ENCODE results near the gene ATN1.
"Not testable (repeated sequence)": the region's sequence is repeated elsewhere in the genome, so short reads cannot be mapped to it uniquely, and the experiment has no call there.

Gene ATN1, protein sequence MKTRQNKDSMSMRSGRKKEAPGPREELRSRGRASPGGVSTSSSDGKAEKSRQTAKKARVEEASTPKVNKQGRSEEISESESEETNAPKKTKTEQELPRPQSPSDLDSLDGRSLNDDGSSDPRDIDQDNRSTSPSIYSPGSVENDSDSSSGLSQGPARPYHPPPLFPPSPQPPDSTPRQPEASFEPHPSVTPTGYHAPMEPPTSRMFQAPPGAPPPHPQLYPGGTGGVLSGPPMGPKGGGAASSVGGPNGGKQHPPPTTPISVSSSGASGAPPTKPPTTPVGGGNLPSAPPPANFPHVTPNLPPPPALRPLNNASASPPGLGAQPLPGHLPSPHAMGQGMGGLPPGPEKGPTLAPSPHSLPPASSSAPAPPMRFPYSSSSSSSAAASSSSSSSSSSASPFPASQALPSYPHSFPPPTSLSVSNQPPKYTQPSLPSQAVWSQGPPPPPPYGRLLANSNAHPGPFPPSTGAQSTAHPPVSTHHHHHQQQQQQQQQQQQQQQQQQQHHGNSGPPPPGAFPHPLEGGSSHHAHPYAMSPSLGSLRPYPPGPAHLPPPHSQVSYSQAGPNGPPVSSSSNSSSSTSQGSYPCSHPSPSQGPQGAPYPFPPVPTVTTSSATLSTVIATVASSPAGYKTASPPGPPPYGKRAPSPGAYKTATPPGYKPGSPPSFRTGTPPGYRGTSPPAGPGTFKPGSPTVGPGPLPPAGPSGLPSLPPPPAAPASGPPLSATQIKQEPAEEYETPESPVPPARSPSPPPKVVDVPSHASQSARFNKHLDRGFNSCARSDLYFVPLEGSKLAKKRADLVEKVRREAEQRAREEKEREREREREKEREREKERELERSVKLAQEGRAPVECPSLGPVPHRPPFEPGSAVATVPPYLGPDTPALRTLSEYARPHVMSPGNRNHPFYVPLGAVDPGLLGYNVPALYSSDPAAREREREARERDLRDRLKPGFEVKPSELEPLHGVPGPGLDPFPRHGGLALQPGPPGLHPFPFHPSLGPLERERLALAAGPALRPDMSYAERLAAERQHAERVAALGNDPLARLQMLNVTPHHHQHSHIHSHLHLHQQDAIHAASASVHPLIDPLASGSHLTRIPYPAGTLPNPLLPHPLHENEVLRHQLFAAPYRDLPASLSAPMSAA (N-terminal part only)

DNA sequence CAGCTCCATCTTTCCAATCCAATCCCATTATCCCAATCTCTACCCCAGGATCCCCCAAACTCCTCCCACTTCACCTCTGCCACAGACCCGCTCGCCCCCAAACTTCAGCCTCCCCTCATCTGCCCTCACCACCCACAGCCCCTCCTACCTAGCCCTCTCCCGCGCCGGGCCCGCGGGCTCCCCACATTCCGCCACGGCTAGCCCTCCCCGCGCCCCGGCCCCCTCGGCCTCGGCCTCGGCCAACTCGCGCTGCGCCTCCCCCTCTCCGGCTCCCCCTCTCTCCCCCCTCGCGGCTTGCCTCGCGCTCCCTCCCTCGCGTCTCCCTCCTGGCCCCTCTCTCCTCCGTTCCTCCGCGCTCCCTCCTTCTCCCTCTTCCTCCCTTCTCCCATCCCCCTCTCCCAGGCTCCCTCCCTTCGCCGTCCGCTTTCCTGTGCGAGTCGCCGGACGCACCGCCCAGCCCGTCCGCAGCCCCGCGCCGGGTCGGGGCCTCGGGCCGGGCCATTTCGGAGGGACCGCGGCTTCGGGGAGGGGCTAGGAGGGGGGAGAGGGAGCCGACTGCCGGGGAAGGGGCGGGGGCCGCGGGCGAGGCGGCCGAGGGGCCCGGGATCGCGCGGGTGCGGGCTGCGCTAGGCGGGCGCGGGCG lies at the start of gene ATN1:
Gene ATN1 (plus strand): TSS at position 581 of the 643 bp plus-strand sequence. CDS start 6,043 bp downstream, outside the sequence.
- DNase-seq = no peak

DNA sequence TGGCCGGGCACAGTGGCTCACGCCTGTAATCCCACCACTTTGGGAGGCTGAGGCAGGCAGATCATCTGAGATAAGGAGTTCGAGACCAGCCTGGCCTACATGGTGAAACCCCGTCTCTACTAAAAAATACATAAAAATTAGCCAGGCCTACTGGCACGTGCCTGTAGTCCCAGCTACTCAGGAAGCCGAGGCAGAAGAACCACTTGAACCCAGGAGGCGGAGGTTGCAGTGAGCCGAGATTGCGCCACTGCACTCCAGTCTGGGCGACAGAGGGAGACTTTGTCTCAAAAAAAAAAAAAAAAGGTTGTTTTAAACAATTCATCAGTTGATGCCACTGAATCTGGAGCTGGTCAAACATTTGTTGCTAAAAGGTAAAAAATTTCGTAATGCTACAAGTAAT lies 47.9 kb upstream of the ATN1 start:
- not testable (repeated sequence) for DNase-seq

DNA sequence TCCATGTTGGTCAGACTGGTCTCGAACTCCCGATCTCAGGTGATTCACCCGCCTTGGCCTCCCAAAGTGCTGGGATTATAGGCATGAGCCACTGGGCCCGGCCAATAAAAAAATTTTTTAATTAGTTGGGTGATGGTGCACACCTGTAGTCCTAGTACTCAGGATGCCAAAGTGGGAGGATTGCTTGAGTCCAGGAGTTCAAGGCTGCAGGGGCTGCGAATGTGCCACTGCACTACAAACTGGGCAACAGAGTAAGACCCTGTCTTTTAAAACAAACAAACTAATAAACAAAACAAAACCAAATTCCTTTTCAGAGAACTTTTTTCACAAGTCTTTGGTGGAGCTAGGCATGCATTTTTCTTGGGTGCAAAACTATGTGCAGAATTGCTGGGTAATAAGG lies 44.5 kb upstream of the ATN1 start:
- no peak for DNase-seq

DNA sequence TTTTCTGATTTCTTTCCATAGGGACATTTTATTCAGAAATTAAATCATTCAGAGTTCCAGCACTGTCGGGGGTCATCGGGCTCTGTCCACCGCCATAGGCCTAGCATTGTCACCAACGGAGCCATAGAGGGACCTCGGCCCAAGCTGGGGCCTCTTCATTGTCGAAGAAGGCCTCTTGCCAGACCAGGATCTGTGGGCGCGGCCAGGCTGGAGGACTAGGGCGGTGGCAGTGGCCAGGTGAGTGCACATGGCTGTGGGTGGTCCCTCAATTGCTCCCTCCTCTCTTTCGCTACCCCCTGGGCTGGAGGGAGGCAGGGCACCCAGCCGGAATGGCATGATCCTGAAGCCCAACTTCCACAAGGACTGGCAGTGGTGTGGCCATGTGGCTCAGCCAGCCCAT lies 44.1 kb upstream of the ATN1 start:
- no peak for DNase-seq

DNA sequence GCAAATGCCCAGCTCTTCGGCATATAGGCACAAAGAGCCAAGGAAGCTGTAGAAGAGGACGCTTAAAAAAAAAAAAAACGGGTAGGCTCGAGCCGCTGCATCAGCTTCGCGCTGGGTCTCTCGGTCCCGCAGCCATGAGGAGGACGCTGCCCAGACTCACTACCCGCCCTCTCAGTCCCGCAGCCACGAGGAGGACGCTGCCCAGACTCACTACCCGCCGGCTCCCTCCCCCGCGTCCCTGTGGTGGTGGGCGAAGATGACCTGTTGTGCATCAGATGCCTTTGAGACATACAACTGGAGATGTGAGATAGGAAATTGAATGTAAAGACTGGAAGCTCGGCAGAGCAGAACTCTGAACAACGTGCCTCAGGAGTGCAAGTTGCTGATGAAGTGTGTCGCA lies 43.2 kb upstream of the ATN1 start:
- DNase-seq = no peak

DNA sequence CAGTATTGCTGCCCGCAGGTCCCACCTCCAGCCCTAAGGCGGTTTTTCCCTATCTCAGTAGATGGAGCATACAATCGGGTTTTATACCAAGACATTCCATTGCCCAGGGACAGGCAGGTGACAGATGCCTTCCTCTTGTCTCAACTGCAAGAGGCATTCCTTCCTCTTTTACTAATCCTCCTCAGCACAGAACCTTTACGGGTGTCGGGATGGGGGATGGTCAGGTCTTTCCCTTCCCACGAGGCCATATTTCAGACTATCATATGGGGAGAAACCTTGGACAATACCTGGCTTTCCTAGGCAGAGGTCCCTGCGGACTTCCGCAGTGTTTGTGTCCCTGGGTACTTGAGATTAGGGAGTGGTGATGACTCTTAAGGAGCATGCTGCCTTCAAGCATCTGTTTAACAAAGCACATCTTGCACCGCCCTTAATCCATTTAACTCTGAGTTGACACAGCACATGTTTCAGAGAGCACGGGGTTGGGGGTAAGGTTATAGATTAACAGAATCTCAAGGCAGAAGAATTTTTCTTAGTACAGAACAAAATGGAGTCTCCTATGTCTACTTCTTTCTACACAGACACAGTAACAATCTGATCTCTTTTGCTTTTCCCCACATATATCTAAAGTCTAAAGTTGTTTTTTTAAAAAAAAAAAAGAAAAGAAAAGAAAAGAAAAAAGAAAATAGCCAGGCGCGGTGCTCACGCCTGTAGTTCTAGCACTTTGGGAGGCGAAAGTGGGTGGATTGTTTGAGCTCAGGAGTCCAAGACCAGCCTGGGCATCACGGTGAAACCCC lies 41.4 kb upstream of the ATN1 start:
- not testable (repeated sequence) for DNase-seq

DNA sequence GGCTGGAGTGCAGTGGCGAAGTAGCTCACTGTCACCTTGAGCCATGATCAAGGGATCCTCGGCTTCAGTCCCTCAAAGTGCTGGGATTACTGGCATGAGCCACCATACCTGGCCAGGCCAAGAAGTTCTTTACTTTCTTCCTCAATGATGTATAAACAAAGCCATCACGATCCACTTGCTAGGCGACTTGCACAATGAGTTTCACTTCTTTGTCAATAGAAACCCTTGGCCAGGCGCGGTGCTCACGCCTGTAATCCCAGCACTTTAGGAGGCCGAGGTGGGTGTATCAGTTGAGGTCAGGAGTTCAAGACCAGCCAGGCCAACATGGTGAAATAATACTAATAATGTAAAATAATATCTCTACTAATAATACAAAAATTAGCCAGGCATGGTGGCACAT lies 40.3 kb upstream of the ATN1 start:
- DNase-seq = no peak

DNA sequence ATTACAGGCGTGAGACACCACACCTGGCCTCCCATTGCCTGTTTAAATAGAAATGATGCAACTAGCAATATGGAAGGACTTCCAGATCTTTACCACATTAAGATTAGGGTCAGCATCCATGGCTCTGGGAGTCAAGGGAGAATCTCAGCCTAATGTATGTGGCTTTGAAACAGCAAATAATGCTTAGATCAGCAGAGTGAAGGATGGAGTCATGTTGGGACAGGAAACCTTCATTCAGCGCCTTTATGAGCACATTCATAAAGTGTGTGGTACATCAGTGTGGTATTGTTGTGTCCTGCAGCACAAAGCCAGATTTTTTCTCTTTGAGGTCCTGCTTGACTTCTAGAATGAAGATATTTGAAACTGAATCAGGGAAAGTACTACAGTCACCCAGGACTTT lies 39.4 kb upstream of the ATN1 start:
- no peak for DNase-seq

DNA sequence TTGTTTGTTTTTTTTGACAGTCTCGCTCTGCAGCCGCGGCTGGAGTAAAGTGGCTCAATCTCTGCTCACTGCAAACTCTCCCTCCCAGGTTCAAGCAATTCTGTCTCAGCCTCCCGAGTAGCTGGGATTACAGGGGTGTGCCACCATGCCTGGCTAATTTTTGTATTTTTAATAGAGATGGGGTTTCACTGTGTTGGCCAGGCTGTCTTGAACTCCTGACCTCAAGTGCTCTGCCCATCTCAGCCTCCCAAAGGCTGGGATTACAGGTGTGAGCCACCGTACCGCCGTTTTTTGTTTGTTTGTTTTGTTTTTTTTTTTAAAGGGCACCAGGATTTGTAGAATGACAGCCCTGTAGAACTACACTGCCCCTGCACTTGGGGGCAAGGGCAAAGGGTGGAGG lies 39.0 kb upstream of the ATN1 start:
- not testable (repeated sequence) for DNase-seq

DNA sequence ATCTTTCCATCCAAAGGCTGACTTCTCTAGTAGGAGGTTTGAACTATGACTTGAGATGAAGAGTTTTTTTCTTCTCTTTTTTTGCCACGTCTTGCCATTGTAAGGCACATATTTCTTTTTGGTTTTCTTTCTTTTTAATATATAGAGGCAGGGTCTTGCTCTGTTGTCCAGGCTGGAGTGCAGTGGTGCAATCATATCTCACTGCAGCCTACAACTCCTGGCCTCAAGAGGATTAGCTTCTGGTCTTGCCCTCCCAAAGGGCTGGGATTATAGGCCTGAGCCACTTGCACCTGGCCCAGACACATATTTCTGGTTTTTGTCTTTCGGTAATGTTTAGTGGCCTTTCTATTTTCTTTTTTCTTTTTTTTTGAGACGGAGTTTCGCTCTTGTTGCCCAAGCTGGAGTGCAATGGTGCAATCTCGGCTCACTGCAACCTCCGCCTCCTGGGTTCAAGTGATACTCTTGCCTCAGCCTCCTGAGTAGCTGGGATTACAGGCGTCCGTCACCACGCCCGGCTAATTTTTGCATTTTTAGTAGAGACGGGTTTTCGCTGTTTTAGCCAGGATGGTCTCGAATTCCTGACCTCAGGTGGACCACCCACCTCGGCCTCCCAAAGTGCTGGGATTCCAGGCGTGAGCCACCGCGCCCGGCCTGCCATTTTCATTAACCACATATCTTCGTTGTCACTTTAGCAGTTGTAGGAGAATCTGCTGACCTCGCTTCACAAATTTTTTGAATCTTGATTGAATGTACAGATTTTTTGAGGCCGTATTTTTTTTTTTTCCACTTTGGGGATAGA lies 37.8 kb upstream of the ATN1 start:
- not testable (repeated sequence) for DNase-seq

DNA sequence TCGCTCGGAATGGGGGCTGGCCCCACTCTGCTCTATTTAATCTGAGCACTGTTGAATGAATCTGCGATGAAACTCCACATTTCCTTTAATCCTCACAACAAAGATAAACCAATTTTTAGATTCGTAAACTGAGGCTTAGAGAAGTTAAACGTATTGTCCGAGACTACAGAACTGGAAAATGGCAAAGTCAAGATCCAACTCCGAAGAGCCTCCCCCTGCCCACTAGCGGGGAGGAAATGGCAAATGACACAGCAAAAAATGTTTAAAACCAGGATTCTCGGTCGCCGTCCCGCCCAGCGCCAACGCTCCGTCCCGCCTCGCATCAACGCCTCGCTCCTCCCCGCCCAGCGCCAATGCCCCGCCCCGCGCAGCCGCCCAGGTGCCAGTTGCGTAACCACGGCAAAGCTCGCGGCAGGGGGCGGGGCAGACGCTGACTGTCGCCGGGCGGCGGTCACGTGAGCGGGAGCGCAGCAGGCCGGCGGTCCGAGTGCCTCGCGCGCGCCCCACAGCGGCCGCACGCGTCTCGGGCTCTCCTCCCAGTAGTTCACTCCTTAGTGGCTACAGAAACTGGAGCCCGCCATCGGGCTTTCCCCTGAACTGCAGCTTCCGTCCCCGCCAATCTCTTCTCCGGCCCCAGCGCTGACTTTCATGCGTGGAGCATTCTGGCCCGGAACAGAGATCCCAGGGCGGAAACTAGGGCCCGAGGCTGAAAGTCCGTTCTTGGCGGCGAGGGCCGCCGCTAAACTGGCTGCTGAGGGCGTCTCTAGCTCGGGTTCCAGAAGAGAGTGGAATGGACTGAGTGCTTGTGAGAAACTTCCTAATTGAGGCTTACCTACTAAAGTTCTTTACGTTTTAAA lies 36.7 kb upstream of the ATN1 start:
- DNase-seq = peak; percentile 99

DNA sequence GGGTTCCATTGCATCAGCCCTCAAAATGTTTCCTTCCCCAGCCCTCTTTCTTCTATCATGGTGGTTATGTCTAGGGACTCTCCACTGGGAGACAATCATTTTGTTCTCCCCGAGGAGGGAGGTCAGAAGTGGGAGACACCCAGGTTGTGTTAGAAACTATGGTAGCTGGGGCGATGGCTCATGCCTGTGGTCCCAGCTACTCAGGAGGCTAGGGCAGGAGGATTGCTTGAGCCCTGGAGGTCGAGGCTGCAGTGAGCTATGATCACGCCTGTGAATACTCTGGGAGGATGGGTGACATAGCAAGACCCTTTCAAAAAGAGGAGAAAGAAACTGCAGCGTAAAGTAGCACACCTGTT lies 36.1 kb upstream of the ATN1 start:
- no peak for DNase-seq

DNA sequence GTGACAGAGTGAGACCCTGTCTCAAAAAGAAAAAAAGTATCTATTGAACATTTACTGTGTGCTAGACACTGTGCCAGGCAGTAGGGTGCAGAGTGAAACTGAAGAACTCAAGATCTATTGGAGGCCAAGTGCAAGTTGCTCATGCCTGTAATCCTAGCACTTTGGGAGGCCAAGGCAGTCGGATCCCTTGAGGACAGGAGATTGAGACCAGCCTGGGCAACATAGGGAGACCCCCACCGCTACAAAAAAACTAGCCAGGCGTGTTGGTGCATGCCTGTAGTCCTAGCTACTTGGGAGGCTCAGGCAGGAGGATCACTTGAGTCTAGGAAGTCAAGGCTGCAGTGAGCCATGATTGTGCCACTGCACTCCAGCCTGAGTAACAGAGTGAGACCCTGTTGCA lies 35.1 kb upstream of the ATN1 start:
- DNase-seq = not testable (repeated sequence)

DNA sequence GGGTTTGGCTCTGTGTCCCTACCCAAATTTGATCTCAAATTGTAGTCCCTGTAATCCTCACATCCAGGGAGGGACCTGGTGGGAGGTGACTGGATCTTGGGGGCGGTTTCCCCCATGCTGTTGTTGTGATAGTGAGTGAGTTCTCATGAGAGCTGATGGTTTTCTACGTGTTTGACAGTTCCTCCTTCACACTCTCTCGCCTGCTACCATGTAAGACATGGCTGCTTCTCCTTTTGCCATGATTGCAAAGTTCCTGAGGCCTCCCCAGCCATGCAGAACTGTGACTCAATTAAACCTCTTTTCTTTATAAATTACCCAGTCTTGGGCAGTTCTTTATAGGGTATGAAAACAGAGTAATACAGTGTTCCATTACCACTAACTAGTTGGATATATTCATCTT lies 33.4 kb upstream of the ATN1 start:
- no peak for DNase-seq

DNA sequence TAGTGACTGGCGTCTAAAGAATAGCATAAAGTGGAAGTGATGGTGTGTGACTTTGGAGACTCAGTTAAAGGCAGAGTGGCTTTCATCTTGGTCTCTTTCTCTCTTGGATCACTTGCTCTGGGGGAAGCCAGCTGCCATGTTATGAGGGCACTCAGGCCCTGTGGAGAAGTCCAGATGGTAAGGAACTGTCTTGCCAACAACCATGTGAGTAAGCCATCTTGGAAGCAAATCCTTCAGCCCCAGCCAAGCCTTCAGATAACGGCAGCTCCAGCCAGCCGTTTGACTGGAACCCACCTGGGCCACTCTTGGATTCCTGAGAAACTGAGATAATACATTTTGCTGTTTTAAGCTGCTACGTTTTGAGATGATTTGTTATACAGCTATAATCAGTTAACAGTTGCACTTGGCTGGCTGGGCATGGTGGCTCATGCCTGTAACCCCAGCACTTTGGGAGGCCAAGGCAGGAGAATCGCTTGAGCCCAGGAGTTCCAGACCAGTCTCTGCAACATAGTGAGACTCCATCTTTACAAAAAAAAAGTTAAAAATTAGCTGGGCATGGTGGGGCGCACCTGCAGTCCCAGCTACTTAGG lies 30.8 kb upstream of the ATN1 start:
- no peak for DNase-seq

DNA sequence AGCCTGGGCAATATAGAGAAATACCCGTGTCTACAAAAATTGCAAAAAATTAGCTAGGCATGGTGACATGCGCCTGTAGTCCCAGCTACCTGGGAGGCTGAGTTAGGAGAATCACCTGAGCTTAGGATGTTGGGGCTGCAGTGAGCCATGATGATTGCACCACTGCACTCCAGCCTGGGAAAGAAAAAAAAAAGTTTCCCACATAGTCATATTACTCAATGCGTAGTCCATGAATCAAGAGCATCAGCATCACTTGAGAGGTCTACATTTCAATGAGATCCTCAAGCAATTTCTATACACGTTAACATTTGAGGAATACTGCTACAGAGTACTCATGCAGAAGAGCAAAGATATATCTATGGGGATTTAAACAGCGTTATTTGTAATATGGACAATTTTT lies 28.3 kb upstream of the ATN1 start:
- no peak for DNase-seq

DNA sequence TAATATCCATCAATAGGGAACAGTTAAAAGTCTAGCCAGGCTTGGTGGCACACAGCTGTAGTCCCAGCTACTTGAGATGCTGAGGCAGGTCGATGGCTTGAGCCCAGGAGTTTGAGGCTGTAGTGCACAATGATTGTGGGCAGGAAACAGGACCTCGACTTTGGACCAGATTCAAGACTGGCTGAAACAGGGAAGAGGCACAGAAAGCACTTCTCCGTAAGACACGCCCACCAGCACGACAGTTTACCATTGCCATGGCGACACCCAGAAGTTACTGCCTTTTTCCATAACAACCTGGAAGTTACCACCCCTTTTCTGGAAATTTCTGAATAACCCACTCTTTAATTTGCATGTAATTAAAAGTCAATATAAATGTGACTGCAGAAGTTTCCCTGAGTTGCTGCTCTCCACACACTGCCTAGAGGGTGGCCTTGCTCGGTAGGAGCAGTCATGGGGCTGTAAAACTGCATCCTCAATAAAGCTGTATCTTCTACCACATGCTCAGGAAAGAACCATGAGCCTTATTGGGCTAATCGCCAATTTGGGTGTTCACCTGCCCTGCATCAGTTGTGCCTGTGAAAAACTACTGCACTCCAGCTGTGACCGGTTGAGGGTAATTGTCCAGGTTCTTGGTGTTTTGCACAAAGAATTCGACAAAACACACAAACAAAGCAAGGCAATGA lies 27.8 kb upstream of the ATN1 start:
- DNase-seq = no peak

DNA sequence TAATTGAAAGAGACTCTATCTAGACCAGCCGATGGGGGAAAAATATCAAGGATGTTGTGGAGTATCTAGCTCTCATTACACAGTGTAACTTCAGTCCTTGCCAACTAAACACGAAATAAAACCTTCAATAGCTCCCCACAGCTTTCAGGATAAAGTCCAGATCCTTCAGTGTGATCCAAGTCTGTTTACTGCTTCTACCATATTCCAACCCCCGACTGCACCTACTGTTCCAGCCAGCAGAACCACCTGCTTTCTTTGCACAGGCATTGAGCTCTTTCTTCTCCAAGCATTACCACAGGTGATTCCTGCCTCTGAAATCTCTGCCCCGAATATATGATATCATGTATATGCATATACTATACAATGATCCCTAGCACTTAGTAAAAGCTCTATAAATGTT lies 25.3 kb upstream of the ATN1 start:
- no peak for DNase-seq

DNA sequence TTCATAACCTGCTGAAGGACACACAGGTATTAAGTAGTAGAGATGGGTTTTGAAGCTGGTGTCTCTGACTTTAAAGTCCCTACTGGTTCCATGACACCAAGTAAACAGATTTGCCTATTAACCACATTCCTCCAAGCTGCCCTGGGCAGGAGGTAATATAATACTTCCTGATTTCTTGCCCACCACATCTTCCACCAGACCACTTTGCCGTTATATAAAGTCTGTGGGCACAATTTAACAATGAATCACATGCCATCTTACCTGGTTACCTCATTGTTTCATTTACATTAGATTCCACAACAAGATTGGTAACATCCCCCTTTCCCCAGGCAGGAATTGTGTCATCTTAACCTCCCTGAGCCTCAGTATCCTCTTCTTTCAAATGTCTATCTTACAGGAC lies 24.0 kb upstream of the ATN1 start:
- DNase-seq = no peak
